SK-N-SH treated with all-trans-retinoic acid at 6 μM for 48 hours (cell line): ENCODE results near the gene LRRC52.

Experiments
- ATAC-seq: fragments of 200-7000 bp; cut with Tn5 transposase; 3 replicates; pipeline ENCODE4 v1.9.1; 2020; ENCODE audit warnings: mild to moderate bottlenecking, moderate library complexity
- ARNTL ChIP-seq: fragments of 450-650 bp; formaldehyde crosslinking; IDR thresholded peaks from 2 replicates; pipeline ENCODE4 v1.5.0; 2020; ENCODE audit warnings: low read depth, mild to moderate bottlenecking, moderate library complexity, borderline replicate concordance
- BACH2 ChIP-seq: fragments of 250-450 bp; sonication (Bioruptor Pico); IDR thresholded peaks from 2 replicates; pipeline ENCODE4 v1.9.0; 2021; ENCODE audit warnings: mild to moderate bottlenecking, borderline replicate concordance
- CSDC2 ChIP-seq: fragments of 250-450 bp; sonication (Bioruptor Pico); IDR thresholded peaks from 2 replicates; pipeline ENCODE4 v1.5.0; 2020; ENCODE audit warnings: mild to moderate bottlenecking, moderate library complexity
- CSRNP3 ChIP-seq: fragments of 250-450 bp; sonication (Bioruptor Pico); IDR thresholded peaks from 2 replicates; pipeline ENCODE4 v1.5.1; 2021; ENCODE audit warnings: mild to moderate bottlenecking, moderate library complexity
- ESRRG ChIP-seq: fragments of 250-450 bp; sonication (Bioruptor Pico); IDR thresholded peaks from 2 replicates; pipeline ENCODE4 v1.6.1; 2021; ENCODE audit warnings: mild to moderate bottlenecking
- GLIS3 ChIP-seq: fragments of 250-450 bp; sonication (Bioruptor Pico); IDR thresholded peaks from 2 replicates; pipeline ENCODE4 v1.5.0; 2020; ENCODE audit warnings: mild to moderate bottlenecking, moderate library complexity
- ISL1 ChIP-seq: fragments of 250-450 bp; sonication (Bioruptor Pico); IDR thresholded peaks from 2 replicates; pipeline ENCODE4 v2.1.2; 2022; ENCODE audit warnings: mild to moderate bottlenecking, moderate library complexity
- OSR1 ChIP-seq: fragments of 250-450 bp; sonication (Bioruptor Pico); IDR thresholded peaks from 2 replicates; pipeline ENCODE4 v1.8.0; 2022; ENCODE audit warnings: moderate library complexity, mild to moderate bottlenecking, inconsistent platforms
- PATZ1 ChIP-seq: fragments of 250-450 bp; sonication (Bioruptor Pico); IDR thresholded peaks from 2 replicates; pipeline ENCODE4 v1.8.0; 2020; ENCODE audit warnings: mild to moderate bottlenecking, moderate library complexity, borderline replicate concordance
- RARB ChIP-seq: fragments of 250-450 bp; sonication (Bioruptor Pico); IDR thresholded peaks from 2 replicates; pipeline ENCODE4 v1.8.0; 2021; ENCODE audit warnings: mild to moderate bottlenecking, moderate library complexity
- SNAI2 ChIP-seq: fragments of 250-450 bp; sonication (Bioruptor Pico); IDR thresholded peaks from 2 replicates; pipeline ENCODE4 v1.5.0; 2020; ENCODE audit warnings: mild to moderate bottlenecking, moderate library complexity
- TOX ChIP-seq: fragments of 250-450 bp; sonication (Bioruptor Pico); IDR thresholded peaks from 2 replicates; pipeline ENCODE4 v1.8.0; 2021; ENCODE audit warnings: mild to moderate bottlenecking, moderate library complexity, borderline replicate concordance
- ZC3H10 ChIP-seq: fragments of 250-450 bp; sonication (Bioruptor Pico); IDR thresholded peaks from 2 replicates; pipeline ENCODE4 v1.5.1; 2021; ENCODE audit warnings: mild to moderate bottlenecking, moderate library complexity
- ZFP3 ChIP-seq: fragments of 250-450 bp; sonication (Bioruptor Pico); IDR thresholded peaks from 2 replicates; pipeline ENCODE4 v1.5.0; 2020; ENCODE audit warnings: mild to moderate bottlenecking, moderate library complexity
- ZFP30 ChIP-seq: fragments of 450-650 bp; formaldehyde crosslinking; IDR thresholded peaks from 2 replicates; pipeline ENCODE4 v1.5.0; 2022; ENCODE audit warnings: mild to moderate bottlenecking, moderate library complexity
- ZNF565 ChIP-seq: fragments of 450-650 bp; formaldehyde crosslinking; conservative IDR thresholded peaks from 2 replicates; pipeline ENCODE4 v1.5.0; 2020; ENCODE audit warnings: low read depth, mild to moderate bottlenecking, moderate library complexity
- ZNF70 ChIP-seq: fragments of 450-650 bp; formaldehyde crosslinking; IDR thresholded peaks from 2 replicates; pipeline ENCODE4 v1.5.0; 2020; ENCODE audit warnings: mild to moderate bottlenecking, moderate library complexity
- TF ChIP-seq, protein P1 (sequence below): fragments of 250-450 bp; sonication (Bioruptor Pico); IDR thresholded peaks from 2 replicates; pipeline ENCODE4 v1.5.1; 2020; ENCODE audit warnings: low read depth, mild to moderate bottlenecking, moderate library complexity
- TF ChIP-seq, protein P2 (sequence below): fragments of 250-450 bp; sonication (Bioruptor Pico); IDR thresholded peaks from 2 replicates; pipeline ENCODE4 v1.8.0; 2021; ENCODE audit warnings: low read depth, mild to moderate bottlenecking, moderate library complexity, borderline replicate concordance
- TF ChIP-seq, protein P3 (sequence below): fragments of 250-450 bp; sonication (Bioruptor Pico); IDR thresholded peaks from 2 replicates; pipeline ENCODE4 v1.5.0; 2020; ENCODE audit warnings: mild to moderate bottlenecking, moderate library complexity

The LRRC52 gene

GRCh38 chr1:165496501-165496900 is 47.3 kb upstream of the LRRC52 start:
- ATAC-seq, result no peak
- TF ChIP-seq ISL1 (CRISPR knock-in tag) (no peak), SNAI2 (CRISPR knock-in tag) (no peak), ESRRG (no peak), ZNF70 (no peak), OSR1 (CRISPR knock-in tag) (no peak), RARB (CRISPR knock-in tag) (no peak), CSRNP3 (CRISPR knock-in tag) (no peak), GLIS3 (no peak), ZC3H10 (CRISPR knock-in tag) (no peak), ARNTL (CRISPR knock-in tag) (no peak), TOX (CRISPR knock-in tag) (no peak), ZFP30 (CRISPR knock-in tag) (no peak), CSDC2 (CRISPR knock-in tag) (no peak), BACH2 (CRISPR knock-in tag) (no peak), ZFP3 (CRISPR knock-in tag) (no peak), ZNF565 (CRISPR knock-in tag) (no peak), PATZ1 (CRISPR knock-in tag) (no peak)
- TF ChIP-seq, protein P1, sequence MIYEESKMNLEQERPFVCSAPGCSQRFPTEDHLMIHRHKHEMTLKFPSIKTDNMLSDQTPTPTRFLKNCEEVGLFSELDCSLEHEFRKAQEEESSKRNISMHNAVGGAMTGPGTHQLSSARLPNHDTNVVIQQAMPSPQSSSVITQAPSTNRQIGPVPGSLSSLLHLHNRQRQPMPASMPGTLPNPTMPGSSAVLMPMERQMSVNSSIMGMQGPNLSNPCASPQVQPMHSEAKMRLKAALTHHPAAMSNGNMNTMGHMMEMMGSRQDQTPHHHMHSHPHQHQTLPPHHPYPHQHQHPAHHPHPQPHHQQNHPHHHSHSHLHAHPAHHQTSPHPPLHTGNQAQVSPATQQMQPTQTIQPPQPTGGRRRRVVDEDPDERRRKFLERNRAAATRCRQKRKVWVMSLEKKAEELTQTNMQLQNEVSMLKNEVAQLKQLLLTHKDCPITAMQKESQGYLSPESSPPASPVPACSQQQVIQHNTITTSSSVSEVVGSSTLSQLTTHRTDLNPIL (CRISPR knock-in tag), result no peak
- TF ChIP-seq, protein P2, sequence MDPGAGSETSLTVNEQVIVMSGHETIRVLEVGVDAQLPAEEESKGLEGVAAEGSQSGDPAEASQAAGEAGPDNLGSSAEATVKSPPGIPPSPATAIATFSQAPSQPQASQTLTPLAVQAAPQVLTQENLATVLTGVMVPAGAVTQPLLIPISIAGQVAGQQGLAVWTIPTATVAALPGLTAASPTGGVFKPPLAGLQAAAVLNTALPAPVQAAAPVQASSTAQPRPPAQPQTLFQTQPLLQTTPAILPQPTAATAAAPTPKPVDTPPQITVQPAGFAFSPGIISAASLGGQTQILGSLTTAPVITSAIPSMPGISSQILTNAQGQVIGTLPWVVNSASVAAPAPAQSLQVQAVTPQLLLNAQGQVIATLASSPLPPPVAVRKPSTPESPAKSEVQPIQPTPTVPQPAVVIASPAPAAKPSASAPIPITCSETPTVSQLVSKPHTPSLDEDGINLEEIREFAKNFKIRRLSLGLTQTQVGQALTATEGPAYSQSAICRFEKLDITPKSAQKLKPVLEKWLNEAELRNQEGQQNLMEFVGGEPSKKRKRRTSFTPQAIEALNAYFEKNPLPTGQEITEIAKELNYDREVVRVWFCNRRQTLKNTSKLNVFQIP (CRISPR knock-in tag), result no peak
- TF ChIP-seq, protein P3, sequence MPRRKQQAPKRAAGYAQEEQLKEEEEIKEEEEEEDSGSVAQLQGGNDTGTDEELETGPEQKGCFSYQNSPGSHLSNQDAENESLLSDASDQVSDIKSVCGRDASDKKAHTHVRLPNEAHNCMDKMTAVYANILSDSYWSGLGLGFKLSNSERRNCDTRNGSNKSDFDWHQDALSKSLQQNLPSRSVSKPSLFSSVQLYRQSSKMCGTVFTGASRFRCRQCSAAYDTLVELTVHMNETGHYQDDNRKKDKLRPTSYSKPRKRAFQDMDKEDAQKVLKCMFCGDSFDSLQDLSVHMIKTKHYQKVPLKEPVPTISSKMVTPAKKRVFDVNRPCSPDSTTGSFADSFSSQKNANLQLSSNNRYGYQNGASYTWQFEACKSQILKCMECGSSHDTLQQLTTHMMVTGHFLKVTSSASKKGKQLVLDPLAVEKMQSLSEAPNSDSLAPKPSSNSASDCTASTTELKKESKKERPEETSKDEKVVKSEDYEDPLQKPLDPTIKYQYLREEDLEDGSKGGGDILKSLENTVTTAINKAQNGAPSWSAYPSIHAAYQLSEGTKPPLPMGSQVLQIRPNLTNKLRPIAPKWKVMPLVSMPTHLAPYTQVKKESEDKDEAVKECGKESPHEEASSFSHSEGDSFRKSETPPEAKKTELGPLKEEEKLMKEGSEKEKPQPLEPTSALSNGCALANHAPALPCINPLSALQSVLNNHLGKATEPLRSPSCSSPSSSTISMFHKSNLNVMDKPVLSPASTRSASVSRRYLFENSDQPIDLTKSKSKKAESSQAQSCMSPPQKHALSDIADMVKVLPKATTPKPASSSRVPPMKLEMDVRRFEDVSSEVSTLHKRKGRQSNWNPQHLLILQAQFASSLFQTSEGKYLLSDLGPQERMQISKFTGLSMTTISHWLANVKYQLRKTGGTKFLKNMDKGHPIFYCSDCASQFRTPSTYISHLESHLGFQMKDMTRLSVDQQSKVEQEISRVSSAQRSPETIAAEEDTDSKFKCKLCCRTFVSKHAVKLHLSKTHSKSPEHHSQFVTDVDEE (CRISPR knock-in tag), result no peak

DNA sequence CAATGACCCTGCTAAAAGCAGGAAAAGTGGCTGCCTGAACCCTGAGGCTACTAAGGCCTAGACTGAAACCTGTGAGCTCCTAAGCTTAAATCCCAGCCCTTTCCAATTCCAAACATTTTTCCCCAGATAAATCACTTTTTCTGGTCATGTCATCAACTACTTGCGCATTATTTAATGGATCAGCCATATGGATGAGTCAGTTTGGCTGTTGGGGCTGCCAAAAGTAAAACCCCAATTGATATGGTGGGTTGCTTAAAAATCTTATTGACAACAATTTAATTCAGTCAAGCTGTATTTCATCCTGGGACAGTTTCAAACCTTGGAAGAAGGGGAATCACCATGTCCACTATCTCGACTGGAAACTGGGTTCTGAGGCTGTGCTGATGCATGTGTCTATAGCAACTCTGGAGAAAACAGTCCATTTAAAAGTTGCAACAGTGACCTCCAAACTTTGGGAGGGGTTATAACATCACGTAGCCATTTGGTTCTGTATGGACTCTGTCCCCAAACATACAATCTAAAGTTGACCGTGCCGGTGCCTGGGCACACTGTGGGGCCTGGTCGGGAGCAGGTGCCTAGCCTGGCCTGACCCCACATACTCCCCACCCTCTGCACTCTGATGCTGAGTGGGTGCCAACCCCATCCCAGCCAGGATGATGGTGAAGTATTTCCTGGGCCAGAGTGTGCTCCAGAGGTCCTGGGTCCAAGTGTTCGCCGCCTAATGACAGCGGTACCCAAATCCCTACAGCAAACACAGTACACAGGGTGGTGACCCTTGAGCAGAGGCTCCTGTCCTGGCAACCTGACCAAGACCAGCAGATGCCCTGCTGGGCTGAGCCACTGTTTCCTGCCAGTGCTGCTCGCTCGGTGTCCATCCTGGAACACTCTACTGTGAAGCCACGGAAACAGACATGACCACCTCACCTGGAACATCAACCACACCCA is 46.5 kb upstream of the LRRC52 start:
- no peak for ATAC-seq
- TF ChIP-seq ZFP3 (CRISPR knock-in tag) (no peak), ARNTL (CRISPR knock-in tag) (no peak), PATZ1 (CRISPR knock-in tag) (no peak)
- TF ChIP-seq, protein P1 (CRISPR knock-in tag), result no peak
